ENCODE data around the gene MMP19.
"Not testable (repeated sequence)": the region's sequence is repeated elsewhere in the genome, so short reads cannot be mapped to it uniquely, and the experiment has no call there.

MMP19 gene, protein sequence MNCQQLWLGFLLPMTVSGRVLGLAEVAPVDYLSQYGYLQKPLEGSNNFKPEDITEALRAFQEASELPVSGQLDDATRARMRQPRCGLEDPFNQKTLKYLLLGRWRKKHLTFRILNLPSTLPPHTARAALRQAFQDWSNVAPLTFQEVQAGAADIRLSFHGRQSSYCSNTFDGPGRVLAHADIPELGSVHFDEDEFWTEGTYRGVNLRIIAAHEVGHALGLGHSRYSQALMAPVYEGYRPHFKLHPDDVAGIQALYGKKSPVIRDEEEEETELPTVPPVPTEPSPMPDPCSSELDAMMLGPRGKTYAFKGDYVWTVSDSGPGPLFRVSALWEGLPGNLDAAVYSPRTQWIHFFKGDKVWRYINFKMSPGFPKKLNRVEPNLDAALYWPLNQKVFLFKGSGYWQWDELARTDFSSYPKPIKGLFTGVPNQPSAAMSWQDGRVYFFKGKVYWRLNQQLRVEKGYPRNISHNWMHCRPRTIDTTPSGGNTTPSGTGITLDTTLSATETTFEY

DNA sequence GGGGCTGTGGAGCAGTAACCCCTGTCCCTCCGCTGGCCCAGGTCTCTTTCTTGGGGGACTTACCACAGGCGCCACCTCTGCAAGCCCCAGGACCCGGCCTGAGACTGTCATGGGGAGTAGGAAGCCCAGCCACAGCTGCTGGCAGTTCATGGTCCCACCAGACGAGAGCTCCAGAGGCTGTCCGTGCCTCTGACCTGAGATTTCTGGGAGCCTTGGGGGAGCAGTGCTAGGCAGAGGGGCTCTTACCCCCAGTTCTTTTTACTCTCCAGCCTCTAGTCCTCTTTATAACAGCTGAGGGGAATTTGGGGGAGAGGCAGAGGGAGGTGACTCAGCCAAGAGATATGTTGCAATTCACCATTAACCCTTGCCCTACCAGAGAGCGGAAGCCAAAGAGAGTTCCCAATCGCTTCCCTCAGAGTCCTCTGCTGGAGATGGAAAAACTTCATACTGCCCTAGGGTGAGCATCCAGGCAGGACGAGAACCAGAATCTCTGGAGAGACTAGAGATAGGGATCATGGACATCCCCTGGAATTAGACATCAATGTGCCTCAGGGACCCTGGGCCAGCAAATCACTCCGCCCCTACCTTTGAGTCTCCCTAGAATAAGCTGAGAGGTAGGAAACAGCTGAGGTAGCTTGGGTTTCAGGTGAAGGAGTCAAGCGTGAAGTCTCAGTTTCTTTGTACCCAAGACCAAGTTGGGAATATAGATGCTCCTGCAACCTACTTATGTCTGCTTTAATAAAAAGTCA is at the start of gene MMP19:
Gene MMP19, minus strand, starts transcription at position 256 of the 749 bp plus-strand sequence. Its CDS starts 106 bp downstream, at position 150.
- no peak for DNase-seq (ENCODE audit: low read depth in 2 of 2)

DNA sequence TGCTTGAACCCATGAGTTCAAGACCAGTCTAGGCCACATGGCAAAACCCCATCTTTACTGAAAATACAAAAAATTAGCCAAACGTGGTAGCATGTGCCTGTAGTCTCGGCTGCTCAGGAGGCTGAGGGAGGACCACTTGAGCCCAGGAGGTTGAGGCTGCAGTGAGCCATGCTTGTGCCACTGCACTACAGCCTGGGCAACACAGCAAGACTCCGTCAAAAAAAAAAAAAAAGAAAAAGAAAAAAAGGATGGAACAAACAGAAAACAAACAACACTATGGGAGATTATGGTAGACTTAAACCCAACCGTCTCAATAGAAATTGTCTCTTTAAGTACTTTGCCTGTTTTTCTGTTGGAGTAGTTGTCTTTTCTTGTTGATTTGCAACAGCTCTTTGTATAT is 48.6 kb upstream of the MMP19 start:
- no peak for DNase-seq (ENCODE audit: low read depth in 2 of 2)

- DNase-seq (ENCODE audit: low read depth in 2 of 2) = no peak
These were observed 42.4 kb upstream of the MMP19 start for GRCh38 chr12:55885113-55885512.

DNA sequence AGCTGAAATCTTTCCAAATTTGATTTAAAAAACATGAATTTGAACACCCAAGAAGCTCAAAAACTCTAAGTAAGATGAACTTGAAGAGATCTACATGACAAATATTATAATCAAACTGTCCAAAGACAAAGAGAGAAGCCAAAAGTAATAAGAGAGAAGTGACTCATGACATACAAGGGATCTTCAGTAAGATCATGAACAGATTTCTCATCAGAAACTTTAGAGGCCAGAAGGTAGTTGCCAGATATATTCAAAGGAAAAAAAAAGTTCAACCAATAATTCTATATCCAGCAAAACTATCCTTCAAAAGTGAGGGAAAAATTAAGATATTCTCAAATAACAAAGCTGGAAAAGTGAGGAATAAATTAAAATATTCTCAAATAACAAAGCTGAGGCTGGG is 35.1 kb upstream of the MMP19 start:
- DNase-seq (ENCODE audit: low read depth in 2 of 2) = no peak

DNA sequence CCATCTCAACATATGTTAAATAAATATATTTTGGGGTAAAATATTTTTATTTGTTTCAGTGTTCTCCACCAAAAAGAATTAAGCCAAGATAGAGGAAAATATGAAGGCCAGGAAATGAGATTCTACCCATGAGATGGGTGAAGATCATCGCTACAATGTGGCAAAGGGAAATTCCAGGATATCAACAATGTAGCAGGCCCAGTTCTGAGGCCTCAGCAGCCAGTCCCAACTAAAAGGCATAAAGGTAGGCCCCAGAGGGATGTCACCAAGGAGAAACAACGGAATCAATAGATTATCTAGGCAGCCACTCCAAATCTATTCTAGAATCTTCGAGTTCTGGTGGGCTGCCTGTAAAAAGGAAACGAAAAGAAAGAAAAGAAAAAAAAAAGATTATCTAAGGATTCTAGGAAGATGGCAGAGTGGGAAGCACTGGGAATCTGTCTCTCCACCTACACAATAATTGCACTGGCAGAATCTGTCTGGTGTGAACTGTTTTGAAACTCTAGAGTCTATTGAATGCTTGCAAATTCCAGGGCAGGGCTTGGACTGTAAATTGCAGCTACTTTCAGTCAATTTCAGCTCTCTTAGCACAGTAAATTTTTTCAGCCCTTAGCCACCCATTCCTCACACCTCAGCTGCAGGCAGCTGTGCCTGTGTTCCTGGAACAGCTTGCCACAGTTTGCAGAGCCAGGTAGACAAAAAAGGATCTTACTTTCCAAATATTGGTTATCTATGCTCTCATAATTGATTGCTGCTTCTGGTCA is 33.1 kb upstream of the MMP19 start:
- DNase-seq (ENCODE audit: low read depth in 2 of 2) = no peak

GRCh38 chr12:55874443-55874842 is 31.7 kb upstream of the MMP19 start:
- DNase-seq (ENCODE audit: low read depth in 2 of 2) = no peak

GRCh38 chr12:55866454-55867004 is 23.8 kb upstream of the MMP19 start:
- DNase-seq (ENCODE audit: low read depth in 2 of 2) = not testable (repeated sequence)

GRCh38 chr12:55865327-55865726 is 22.6 kb upstream of the MMP19 start:
- DNase-seq (ENCODE audit: low read depth in 2 of 2) = no peak

GRCh38 chr12:55862931-55863330 is 20.2 kb upstream of the MMP19 start:
- not testable (repeated sequence) for DNase-seq (ENCODE audit: low read depth in 2 of 2)

DNA sequence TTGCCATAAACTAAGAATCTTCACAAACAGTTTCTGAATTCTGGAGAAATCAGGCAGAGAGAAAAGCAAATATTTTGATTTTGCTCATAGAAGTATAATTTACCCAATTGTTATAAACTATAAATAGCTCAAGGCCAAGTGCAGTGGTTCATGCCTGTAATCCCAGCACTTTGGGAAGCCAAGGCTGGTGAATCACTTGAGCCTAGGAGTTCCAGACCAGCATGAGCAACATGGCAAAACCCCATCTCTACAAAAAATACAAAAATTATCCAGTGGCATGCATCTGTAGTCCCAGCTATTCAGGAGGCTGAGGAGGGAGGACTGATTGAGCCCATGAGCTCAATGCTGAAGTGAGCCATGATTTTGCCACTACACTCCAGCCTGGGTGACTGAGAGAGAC is 19.6 kb upstream of the MMP19 start:
- no peak for DNase-seq (ENCODE audit: low read depth in 2 of 2)

DNA sequence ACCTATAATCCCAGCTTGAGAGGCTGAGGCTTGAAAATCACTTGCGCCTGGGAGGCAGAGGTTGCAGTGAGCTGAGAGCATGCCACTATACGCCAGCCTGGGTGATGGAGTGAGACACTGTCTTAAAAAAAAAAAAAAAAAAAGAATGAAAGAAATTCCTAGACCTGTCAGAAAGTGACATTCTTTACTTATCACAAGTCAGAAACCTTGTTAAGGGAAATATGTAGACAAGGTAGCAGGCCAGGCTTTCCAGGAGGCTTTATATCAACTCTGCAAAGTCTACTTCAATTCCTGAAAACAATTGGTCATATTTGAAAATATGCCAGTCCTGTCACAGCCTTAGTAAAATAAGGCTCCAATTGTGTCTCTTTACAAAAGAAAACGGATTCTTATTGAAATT is 19.1 kb upstream of the MMP19 start:
- no peak for DNase-seq (ENCODE audit: low read depth in 2 of 2)

DNA sequence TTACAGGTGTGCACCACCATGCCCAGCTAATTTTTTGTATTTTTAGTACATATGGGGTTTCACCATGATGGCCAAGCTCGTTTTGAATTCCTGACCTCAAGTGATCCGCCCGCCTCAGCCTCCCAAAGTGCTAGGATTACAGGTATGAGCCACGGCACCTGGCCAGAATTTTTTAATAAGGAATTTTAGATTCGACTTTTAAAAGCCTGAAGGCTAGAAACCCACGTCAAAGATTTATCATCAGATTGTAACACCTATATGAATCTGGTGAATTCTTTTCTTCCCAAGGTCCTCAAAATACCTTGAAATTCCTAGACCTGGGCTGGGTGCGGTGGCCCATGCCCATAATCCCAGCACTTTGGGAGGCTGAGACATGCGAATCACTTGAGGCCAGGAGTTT is 18.7 kb upstream of the MMP19 start:
- no peak for DNase-seq (ENCODE audit: low read depth in 2 of 2)

DNA sequence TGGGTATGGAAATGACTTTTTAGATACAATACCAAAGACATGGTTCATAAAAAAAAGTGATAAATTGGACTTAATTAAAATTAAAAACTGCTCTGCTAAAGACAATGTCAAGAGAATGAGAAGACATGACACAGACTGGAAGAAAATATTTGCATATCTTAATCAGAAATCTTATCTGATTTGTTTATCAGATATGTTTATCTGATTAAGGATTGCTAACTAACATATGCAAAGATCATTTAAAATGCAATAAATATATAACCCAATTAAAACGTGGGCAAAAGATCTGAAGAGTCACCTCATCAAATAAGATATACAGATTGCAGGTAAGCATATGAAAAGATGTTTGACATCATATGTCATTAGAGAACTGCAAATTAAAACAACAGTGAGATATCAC is 10.0 kb upstream of the MMP19 start:
- DNase-seq (ENCODE audit: low read depth in 2 of 2) = no peak

GRCh38 chr12:55850893-55851292 is 8.2 kb upstream of the MMP19 start:
- DNase-seq (ENCODE audit: low read depth in 2 of 2) = no peak

DNA sequence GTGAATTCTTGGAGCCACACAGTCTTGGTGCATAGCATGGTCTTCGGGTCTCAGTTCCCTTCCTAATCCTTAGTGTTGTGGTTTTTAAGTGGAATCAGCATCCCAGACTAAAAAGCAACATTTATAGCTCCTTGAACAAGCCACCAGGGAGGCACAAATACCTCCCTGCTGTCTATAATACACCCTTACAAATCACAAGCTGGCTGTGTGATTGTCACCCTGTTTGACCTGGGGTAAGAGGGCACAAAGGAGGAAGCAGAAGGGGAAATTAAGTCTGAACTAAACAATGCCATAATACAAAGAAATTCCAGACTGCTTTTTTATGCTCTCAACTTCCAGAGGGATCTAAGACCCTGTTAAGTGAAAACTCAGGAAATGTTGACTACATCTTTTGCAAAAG is 7.7 kb upstream of the MMP19 start:
- no peak for DNase-seq (ENCODE audit: low read depth in 2 of 2)

DNA sequence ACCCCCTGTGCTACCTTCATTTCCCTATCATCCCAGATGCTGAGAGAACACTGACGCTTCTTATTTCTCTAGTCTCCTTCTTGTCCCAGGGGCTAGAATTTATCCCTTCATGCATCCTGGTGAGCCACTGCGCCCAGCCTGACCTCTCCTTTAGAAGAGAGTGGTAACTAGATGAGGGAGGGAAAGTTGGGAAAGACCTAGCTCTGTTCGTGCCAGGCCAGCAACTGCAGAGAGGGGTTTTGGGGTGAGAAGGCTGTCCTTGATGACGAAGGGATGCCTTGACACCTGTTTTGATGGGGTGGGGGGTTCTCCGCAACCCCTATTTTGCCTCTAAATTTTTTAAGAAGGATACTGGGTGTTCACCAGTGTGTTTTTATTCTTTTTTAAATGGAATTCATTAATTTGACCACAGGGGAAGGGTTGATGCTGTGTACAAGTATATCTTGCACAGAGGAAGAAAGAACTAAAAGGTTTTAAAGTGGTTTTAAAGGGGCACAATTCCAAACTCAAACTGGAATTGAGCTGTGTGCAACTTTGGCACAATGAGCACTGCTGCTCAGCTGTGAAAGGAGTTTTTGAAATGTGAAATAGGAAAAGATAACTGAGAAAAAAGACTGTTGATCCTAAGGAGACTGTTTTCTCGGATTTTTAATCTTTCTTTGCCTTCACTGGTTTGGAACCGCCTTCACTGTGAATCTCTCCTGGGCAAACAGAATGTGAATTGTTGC is 7.0 kb upstream of the MMP19 start:
- no peak for DNase-seq (ENCODE audit: low read depth in 2 of 2)

DNA sequence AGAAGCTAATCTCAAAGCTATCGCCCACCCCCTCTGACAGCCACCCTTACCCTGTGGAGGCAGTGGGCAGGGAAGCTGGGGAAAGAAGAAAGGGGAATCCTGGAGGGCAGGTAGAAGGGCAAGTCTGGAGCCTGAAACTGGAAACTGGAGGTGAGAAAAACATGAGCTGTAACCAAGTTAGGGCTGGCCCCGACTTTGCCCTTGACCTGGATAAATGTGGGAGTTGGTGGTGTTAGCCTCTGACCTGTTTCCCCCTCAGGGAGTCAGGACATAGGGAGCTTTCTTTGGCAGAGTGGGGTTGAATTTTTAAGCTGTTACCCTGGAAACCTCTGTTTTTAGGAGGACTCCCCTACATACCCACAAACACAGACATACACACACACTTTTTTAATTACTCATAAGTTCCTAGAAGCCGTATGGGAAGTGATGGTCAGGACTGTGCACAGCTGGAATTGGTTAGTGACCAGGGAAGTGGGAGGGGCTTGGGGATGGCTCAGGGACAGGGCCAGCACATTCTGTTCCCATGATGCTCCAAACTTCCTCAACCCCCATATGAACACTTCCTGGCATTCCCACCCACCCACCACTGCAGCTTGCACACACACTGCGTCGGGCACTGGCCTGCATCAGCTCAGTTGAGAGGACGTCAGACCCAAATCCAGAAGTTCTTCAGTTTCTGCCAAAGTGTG is 5.0 kb upstream of the MMP19 start:
- DNase-seq (ENCODE audit: low read depth in 2 of 2) = no peak

DNA sequence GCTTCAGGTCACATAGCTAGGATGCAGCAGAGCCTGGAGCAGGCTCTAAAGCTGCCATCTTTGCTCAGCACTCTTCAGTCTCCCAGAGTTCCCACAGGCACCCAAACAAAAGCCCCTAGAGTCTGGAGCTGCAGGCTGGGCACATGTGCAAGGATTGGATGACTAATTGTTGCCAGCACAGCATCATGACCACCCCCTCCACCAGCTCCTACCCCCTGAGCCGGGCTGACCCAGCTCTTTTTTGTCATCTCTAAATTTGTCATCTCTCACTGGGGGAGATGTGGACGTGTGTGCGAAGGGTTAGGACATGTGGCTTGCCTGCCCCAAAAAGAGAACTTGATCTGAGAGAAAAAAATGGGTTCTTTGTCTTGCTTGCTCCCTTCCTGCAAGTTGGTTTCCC is 4.3 kb upstream of the MMP19 start:
- DNase-seq (ENCODE audit: low read depth in 2 of 2) = no peak

DNA sequence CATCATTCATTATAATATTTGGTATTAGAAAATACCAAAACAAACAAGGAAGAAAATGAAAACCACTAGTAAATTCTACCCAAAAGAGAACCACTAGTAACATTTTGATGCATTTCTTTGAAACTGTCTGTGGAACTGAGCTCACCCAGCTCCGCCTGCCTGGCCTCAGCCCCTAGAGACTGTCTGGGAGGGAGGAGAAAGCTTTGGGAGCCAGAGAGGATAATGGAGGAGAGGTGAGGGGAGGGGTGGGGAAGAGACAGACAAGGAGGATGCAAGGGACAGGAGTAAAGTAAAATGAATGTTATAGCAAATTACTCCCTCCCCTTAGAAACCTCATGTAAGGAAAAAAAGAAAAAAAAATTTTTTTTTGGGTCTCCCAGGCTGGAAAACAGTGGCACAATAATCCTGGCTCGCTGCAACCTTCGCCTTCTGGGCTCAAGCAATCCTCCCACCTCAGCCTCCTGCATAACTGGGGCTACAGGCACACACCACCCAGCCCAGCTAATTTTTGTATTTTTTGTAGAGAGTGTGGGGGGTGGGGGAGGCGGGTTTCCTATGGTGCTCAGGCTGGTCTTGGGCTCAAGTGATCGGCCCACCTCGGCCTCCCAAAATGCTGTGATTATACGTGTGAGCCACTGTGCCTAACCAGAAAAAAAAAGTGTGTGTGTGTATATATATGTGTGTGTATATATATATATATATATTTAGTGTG is 3.2 kb upstream of the MMP19 start:
- DNase-seq (ENCODE audit: low read depth in 2 of 2) = no peak

- no peak for DNase-seq (ENCODE audit: low read depth in 2 of 2)
These were observed 2.6 kb upstream of the MMP19 start for GRCh38 chr12:55845361-55845760.
